ENCODE measurements around the gene RAB7B. TPM values are rescaled to one million over a fixed set of nuclear protein-coding genes. Genes with fewer than 3 reads are reported as not detected.
"Not testable (repeated sequence)": the region's sequence is repeated elsewhere in the genome, so short reads cannot be mapped to it uniquely, and the experiment has no call there.

RAB7B gene
- total RNA-seq, 1 donor from 2014 or later, result 0.73 TPM

DNA sequence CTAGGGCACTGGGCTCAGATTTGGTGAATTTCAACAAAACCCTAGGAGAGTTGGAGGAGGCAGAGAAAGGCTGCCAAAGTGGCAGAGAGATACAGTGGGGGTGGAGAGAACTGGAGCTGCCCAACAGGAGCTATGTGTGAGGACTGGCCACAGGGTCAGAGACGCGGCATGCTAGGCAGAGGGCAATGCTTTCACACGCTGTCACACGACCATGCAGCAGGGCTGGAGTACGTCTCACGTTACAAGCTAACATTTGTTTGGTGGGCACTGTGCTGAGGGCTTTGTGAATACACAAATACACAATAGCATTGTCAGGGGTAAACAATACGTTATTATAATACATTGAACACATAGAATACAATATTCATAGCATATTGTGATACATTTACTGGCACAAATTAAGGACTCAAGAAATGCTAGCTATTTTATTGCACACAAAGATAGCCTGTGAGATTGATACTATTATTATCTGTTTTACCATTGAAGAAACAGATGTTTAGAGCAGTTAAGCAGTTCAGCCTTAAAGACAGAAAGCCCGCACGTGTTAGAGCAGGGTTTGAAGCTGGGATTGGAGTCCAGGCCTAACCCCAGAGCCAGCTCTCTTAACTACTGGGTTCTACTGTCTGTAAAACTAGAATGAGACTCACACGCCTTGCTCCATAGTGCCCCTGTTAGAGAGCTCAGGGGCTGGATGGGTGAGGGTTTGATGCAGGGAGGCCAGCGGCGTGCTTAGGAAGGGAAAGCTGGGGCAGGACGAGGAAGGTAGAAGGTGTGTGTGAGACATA lies 4.5 kb downstream of the RAB7B start:
- peak; percentile 93 for ATAC-seq
- peak; percentile 83 for DNase-seq (ENCODE audit: low spot score)

- ATAC-seq; DNase-seq (ENCODE audit: low spot score): not testable (repeated sequence)
These were observed 6.6 kb downstream of the RAB7B start for GRCh38 chr1:205996641-205997040.

DNA sequence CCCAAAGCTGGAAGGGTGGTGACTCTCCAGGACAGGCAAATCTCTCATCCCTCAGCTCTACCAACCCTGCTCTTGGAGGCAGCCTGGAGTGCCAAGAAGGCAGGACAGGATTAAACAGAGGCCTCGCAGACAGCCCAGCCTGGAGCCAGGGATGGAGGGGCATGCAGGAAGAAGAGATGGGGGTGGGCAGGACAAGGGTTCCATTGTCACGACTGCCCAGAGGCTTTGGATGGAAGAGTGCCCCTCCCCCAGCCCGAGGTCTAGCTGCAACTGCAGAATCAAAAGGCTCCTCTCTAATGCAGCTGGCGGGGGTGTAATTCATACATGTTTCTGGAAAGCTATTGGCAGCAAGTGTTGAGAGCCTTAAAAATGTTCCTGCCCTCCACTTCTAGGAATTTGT lies 8.8 kb downstream of the RAB7B start:
- DNase-seq (ENCODE audit: low spot score) (peak; percentile 24), ATAC-seq (no peak)

- ATAC-seq (peak; percentile 19), DNase-seq (ENCODE audit: low spot score) (no peak)
These were observed 10.1 kb downstream of the RAB7B start for GRCh38 chr1:205993068-205993467.

- ATAC-seq (no peak), DNase-seq (ENCODE audit: low spot score) (no peak)
These were observed 10.8 kb downstream of the RAB7B start for GRCh38 chr1:205992218-205992882.

DNA sequence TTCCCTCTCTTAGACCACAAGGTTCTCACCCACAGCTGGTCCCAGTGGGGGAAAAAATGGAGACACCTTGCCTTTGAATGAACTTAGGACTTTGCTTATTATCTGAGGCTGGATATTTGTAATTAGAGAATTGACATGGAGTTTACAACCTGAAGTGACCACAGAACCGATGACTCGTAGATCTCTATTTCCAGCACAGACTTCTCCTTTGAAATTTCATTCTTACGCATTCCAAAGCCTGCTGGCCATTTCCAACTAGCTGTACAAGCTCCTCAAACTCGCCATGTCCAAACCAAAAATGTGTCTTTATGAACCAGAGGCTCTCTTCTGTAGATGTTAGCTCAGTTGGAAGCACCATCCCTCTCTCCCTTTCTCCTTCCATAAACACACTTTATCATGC lies 12.0 kb downstream of the RAB7B start:
- DNase-seq (ENCODE audit: low spot score) (no peak), ATAC-seq (no peak)

DNA sequence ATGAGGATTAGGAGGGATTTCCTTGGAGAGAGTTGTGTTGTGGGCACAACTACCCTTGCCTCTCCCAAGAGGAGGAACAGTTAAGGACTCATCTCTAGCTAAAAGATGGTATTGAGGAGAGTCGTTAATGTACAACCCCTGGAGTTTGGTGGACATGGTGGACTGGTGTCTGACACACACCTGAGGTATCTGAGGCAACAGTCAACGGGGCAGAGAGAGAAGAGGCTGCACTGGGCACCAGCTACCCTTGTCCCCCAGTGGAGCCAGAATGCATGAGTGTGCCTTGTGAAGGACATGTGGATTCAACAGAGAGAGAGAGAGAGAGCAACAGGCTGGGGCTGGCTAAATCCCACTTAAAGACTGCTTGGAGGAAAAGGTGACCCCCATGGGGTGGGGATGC lies 13.0 kb downstream of the RAB7B start:
- ATAC-seq, result no peak
- DNase-seq (ENCODE audit: low spot score), result no peak

- ATAC-seq, result no peak
- DNase-seq (ENCODE audit: low spot score), result no peak
These were observed 13.4 kb downstream of the RAB7B start for GRCh38 chr1:205989786-205990185.

DNA sequence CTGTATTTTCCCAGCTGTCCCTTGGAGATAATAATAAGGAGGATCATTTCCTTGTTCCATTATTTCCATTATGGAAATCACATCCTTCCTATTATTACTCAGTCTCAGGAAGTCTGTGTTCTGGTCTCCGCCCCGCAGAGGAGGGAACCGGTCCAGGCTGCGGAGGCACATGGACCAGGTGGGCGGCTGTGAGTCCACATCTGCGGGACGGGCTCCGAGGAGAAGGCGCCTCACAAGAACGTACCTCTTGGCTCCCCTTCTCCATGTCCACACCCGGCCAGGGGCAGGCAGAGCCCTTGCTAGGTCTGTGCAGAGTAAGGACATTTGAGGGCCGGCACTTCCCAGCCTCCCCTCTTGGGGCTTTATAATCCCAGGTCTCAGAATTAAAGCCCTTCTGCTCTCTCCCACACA lies 14.6 kb downstream of the RAB7B start:
- ATAC-seq (no peak), DNase-seq (ENCODE audit: low spot score) (no peak)

GRCh38 chr1:205986861-205987260 lies 16.3 kb downstream of the RAB7B start:
- DNase-seq (ENCODE audit: low spot score) (no peak), ATAC-seq (no peak)

DNA sequence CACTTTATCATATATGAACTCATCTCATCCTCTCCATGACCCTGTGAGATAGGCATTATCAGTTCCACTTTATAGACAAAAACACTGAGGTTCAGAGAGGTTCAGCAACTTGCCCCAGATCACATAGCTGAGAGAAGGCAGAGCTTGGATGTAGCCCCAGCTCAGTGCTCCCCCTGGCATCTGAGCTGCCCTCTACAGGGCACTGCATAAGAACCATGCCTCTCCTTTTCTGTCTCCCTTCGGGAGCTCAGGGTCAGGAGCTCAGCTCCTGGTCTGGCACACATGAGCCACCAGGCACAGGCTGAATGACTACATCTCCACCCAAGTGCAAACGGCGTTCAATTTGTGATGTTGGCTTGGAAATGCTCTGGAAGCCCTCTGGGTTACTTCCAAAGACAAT lies 16.9 kb downstream of the RAB7B start:
- DNase-seq (ENCODE audit: low spot score) (no peak), ATAC-seq (peak; percentile 15)

- ATAC-seq, result no peak
These were observed 17.7 kb downstream of the RAB7B start for GRCh38 chr1:205985330-205986005.

GRCh38 chr1:205983925-205984725 lies 19.1 kb downstream of the RAB7B start:
- peak; percentile 95 for ATAC-seq

More at GRCh38 chr1:205985330-205986005, 17.7 kb downstream of the RAB7B start:
- no peak for DNase-seq (ENCODE audit: low spot score)

DNA sequence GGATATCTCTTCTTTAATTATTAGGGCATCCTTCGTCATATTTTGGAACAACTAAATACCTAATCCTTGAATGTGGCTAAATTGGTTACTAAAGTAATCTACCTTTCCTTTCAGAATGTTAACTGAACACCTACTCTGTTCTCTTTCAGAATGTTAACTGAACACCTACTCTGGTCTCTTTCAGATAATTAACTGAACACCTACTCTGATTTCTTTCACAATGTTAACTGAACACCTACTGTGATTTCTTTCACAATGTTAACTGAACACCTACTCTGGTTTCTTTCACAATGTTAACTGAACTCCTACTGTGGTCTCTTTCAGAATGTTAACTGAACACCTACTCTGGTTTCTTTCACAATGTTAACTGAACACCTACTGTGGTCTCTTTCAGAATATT lies 21.9 kb downstream of the RAB7B start:
- ATAC-seq, result no peak
- DNase-seq (ENCODE audit: low spot score), result no peak

More at GRCh38 chr1:205983925-205984725, 19.1 kb downstream of the RAB7B start:
- DNase-seq (ENCODE audit: low spot score), result peak; percentile 58

- ATAC-seq, result no peak
- DNase-seq (ENCODE audit: low spot score), result no peak
These were observed 22.8 kb downstream of the RAB7B start for GRCh38 chr1:205980237-205980870.

GRCh38 chr1:205979301-205979700 lies 23.9 kb downstream of the RAB7B start:
- no peak for ATAC-seq
- DNase-seq (ENCODE audit: low spot score), result no peak

DNA sequence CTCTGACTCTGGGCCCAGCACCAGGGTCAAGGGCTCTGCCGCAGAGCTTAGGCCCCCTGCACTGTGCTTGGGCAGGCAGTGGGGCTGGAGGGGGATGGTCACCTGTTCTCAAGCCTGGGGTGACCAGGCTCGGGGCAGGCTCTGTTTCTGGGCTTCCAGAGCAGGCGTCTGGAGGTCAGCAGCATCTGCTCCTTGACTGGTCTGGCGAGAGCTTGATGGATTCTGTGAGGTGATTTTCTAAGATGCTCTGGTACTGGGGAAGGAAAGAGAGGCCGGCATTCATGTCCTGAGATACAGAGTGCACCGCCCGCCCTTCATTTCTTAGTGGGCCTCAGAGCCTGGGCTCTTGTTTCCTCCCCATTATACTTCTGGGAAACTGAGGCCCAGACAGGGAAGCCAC lies 24.5 kb downstream of the RAB7B start:
- DNase-seq (ENCODE audit: low spot score) (no peak), ATAC-seq (no peak)

DNA sequence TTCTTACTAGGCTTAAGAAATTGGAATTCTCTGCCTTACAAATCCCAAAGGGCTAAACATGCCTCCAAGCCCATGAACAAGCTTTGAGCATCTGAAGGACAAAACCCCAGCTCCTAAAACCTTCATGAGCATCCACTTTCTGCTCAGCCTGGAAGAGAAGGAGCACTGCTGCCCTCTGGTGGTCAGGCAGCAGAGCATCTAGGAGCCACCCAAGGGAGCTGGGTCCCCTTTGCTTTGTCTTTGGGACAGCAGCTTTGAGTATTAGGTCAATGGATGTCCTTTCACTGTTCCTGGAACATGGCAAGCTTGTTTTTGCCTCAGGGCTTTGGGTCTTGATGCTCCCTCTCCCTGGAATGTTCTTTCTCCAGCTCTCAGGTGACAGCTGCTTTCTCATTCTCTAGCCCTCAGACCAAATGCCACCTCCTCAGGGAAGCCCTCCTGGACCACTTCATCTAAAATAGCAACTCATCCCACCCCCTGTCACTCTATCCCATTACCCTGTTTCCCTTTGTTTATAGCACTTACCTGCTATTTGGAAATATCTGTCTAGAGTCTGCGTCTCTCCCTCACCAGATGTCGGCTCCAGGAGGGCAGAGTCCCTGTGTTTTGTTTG lies 25.7 kb downstream of the RAB7B start:
- DNase-seq (ENCODE audit: low spot score), result peak; percentile 72
- ATAC-seq, result peak; percentile 94

GRCh38 chr1:205976708-205977401 lies 26.3 kb downstream of the RAB7B start:
- DNase-seq (ENCODE audit: low spot score), result no peak
- no peak for ATAC-seq
